MCF 10A (cell line): ENCODE results near the gene RAD23A. TPM values are rescaled to one million over a fixed set of nuclear protein-coding genes. Genes with fewer than 3 reads are reported as not detected.

Experiments used
- BruUV-seq: library from RNA; stranded (reverse); fragments of 400-500 nt; replicated peaks from 2 replicates; lab custom pipeline; 2021; lab: Mats Ljungman, UMichigan
- CTCF ChIA-PET: fragments of 300-600 bp; sonication (Branson Sonifier 250); formaldehyde crosslinking; extraction: SDS; loops from one replicate; lab custom pipeline; 2021; ENCODE audit warnings: antibody characterized with exemption, inconsistent platforms; lab: Yijun Ruan, JAX
- POLR2A ChIA-PET: fragments of 300-600, 350-650 bp; sonication (Branson Sonifier 250); formaldehyde crosslinking; extraction: SDS; loops from one replicate; lab custom pipeline; 2020; ENCODE audit warnings: antibody characterized with exemption, inconsistent platforms; lab: Yijun Ruan, JAX
- DNase-seq: peaks from one replicate; pipeline ENCODE4 v3.0.0-alpha.2; 2018; ENCODE audit not compliant: unreplicated experiment
- H3K27ac Mint-ChIP-seq: one replicate; pipeline ENCODE4 v1.8.0; 2022; ENCODE audit warnings: mild to moderate bottlenecking, low read depth, mixed read lengths; ENCODE audit not compliant: unreplicated experiment
- H3K27me3 Mint-ChIP-seq: one replicate; pipeline ENCODE4 v1.8.0; 2022; ENCODE audit warnings: mixed read lengths; ENCODE audit not compliant: insufficient read depth, unreplicated experiment
- H3K36me3 Mint-ChIP-seq: one replicate; pipeline ENCODE4 v1.8.0; 2022; ENCODE audit warnings: mild to moderate bottlenecking, moderate library complexity, mixed read lengths; ENCODE audit not compliant: insufficient read depth, unreplicated experiment
- H3K4me1 Mint-ChIP-seq: one replicate; pipeline ENCODE4 v1.8.0; 2022; ENCODE audit warnings: mixed read lengths; ENCODE audit not compliant: insufficient read depth, unreplicated experiment
- H3K4me3 Mint-ChIP-seq: one replicate; pipeline ENCODE4 v1.8.0; 2022; ENCODE audit warnings: mild to moderate bottlenecking, moderate library complexity, mixed read lengths; ENCODE audit not compliant: unreplicated experiment
- H3K9me3 Mint-ChIP-seq: one replicate; pipeline ENCODE4 v1.8.0; 2022; ENCODE audit warnings: mixed read lengths; ENCODE audit not compliant: unreplicated experiment
- CTCF ChIP-seq: fragments of 200-600 bp; IDR thresholded peaks from one replicate; pipeline ENCODE4 v1.8.0; 2022; ENCODE audit warnings: antibody characterized with exemption, mild to moderate bottlenecking; ENCODE audit not compliant: unreplicated experiment
- intact Hi-C: fragments of 100-400 bp; cut with micrococcal nuclease; formaldehyde crosslinking; loops from 2 replicates; pipeline ENCODE4 v1.14.1; 2022
- microRNA-seq: library from miRNA; unstranded; fragments of <30 nt; microRNA quantifications from one replicate; pipeline ENCODE4 v1.2.0, GENCODE V29; 2022
- total RNA-seq: library from RNA; stranded (reverse); gene quantifications from 2 replicates; pipeline ENCODE4 v1.2.3, GENCODE V29; 2022

Gene RAD23A
- total RNA-seq, 1 experiment from 2014 or later: 219 TPM

- CTCF ChIA-PET: interaction anchor here (0.6 to 2.1 kb wide), 4 partner anchors 37 to 250 kb away, joined by 3 to 10 read pairs (median 6); no protein-coding TSS in a partner anchor
- Mint-ChIP-seq H3K9me3 (no peaks in the 10 kb centered on the region), H3K27me3 (no peaks in the 10 kb centered on the region)
Measured at GRCh38 chr19:13002166-13002898, 56.7 kb downstream of the RAD23A start.

GRCh38 chr19:13003081-13003480 is 57.4 kb downstream of the RAD23A start:
- no peak for DNase-seq
- Mint-ChIP-seq H3K27me3 (no peaks in the 10 kb centered on the region), H3K27ac (no peak overlapping the region), H3K9me3 (no peaks in the 10 kb centered on the region), H3K36me3 (peaks cover 12% of the 10 kb centered on the region), H3K4me3 (no peak overlapping the region), H3K4me1 (no peaks in the 10 kb centered on the region)
- intact Hi-C loops: no loop called here
- TF ChIP-seq CTCF: no peak
- BruUV-seq: no TSS peak
- POLR2A ChIA-PET: interaction anchor here (1.0 kb wide), 1 partner anchor 20 kb away, joined by 4 read pairs; no protein-coding TSS in a partner anchor
- CTCF ChIA-PET: interaction anchor here (0.6 to 2.1 kb wide), 5 partner anchors 14 to 155 kb away, joined by 3 to 10 read pairs (median 3); partner anchors contain the start of gene NACC1

More at GRCh38 chr19:13002166-13002898, 56.7 kb downstream of the RAD23A start:
- intact Hi-C loops: no loop called here
- Mint-ChIP-seq H3K36me3 (peaks cover 16% of the 10 kb centered on the region), H3K4me3 (no peak overlapping the region), H3K27ac (no peak overlapping the region), H3K4me1 (no peaks in the 10 kb centered on the region)
- POLR2A ChIA-PET: interaction anchor here (0.6 to 1.0 kb wide), 2 partner anchors 21 to 81 kb away, joined by 3 to 4 read pairs; no protein-coding TSS in a partner anchor
- no peak for TF ChIP-seq CTCF
- no TSS peak for BruUV-seq
- DNase-seq: no peak

Small RNA genes within 50 kb of the gene (microRNA-seq; reads per million reads assigned to microRNA genes)
- gene MIR5695: not detected
- 3.8 reads per million, percentile 29 among the genes with 10 or more reads in this experiment for gene MIR6515

Other genes with a start within 250 kb of the RAD23A start
- 10.8 and 13.8 TPM in 2 replicates for gene FBXW9, start 249.2 kb upstream of the RAD23A start, total RNA-seq
- gene TNPO2, start 221.9 kb upstream of the RAD23A start, total RNA-seq: 74.7 and 89.5 TPM in 2 replicates
- gene TRIR, start 211.2 kb upstream of the RAD23A start, total RNA-seq: 139 and 146 TPM in 2 replicates
- gene GET3, start 208.4 kb upstream of the RAD23A start, total RNA-seq: 62.9 and 67.1 TPM in 2 replicates
- gene BEST2, start 194.1 kb upstream of the RAD23A start, total RNA-seq: 0.70 and 0.83 TPM in 2 replicates
- 31.6 and 32.8 TPM in 2 replicates for gene HOOK2, start 170.3 kb upstream of the RAD23A start, total RNA-seq
- 86.4 and 125 TPM in 2 replicates for gene JUNB, start 154.4 kb upstream of the RAD23A start, total RNA-seq
- 224 and 295 TPM in 2 replicates for gene PRDX2, start 144.1 kb upstream of the RAD23A start, total RNA-seq
- 6.9 and 14.5 TPM in 2 replicates for gene THSD8, start 143.8 kb upstream of the RAD23A start, total RNA-seq
- 11.2 and 16.7 TPM in 2 replicates for gene RNASEH2A, start 139.3 kb upstream of the RAD23A start, total RNA-seq
- not detected in 2 replicates for gene RTBDN, start 111.3 kb upstream of the RAD23A start, total RNA-seq
- gene MAST1, start 107.3 kb upstream of the RAD23A start, total RNA-seq: 1.0 and 1.6 TPM in 2 replicates
- 26.7 and 28.7 TPM in 2 replicates for gene DNASE2, start 64.4 kb upstream of the RAD23A start, total RNA-seq
- not detected in 2 replicates for gene KLF1, start 58.7 kb upstream of the RAD23A start, total RNA-seq
- gene GCDH, start 54.7 kb upstream of the RAD23A start, total RNA-seq: 22.9 and 38.0 TPM in 2 replicates
- gene SYCE2, start 26.6 kb upstream of the RAD23A start, total RNA-seq: 0.83 and 0.91 TPM in 2 replicates
- gene FARSA, start 12.2 kb upstream of the RAD23A start, total RNA-seq: 78.6 and 107 TPM in 2 replicates
- 792 and 1,042 TPM in 2 replicates for gene CALR, start 7.3 kb upstream of the RAD23A start, total RNA-seq
- gene GADD45GIP1, start 11.4 kb downstream of the RAD23A start, total RNA-seq: 44.4 and 47.5 TPM in 2 replicates
- gene DAND5, start 23.7 kb downstream of the RAD23A start, total RNA-seq: not detected in 2 replicates
- gene NFIX, start 49.6 kb downstream of the RAD23A start, total RNA-seq: 26.9 and 27.2 TPM in 2 replicates
- gene LYL1, start 157.0 kb downstream of the RAD23A start, total RNA-seq: not detected in 2 replicates
- 47.5 and 63.2 TPM in 2 replicates for gene TRMT1, start 170.9 kb downstream of the RAD23A start, total RNA-seq
- 55.9 and 67.3 TPM in 2 replicates for gene NACC1, start 172.4 kb downstream of the RAD23A start, total RNA-seq
- 35.2 and 37.9 TPM in 2 replicates for gene STX10, start 204.5 kb downstream of the RAD23A start, total RNA-seq
- gene IER2, start 204.5 kb downstream of the RAD23A start, total RNA-seq: 63.0 and 92.3 TPM in 2 replicates